Common myeloid progenitor, CD34-positive (primary cell): ENCODE measurements around the gene WNT10A.

Experiments used
- CTCF ChIA-PET: fragments of 350-600 bp; sonication (Branson Sonifier 250); formaldehyde crosslinking; loops from one replicate; lab custom pipeline; 2021; ENCODE audit warnings: antibody characterized with exemption; lab: Charles Lee
- POLR2A ChIA-PET: fragments of 350-600 bp; sonication (Branson Sonifier 250); formaldehyde crosslinking; loops from one replicate; lab custom pipeline; 2021; ENCODE audit warnings: antibody characterized with exemption; lab: Charles Lee
- DNase-seq, 3 donors: peaks; one replicate each; pipeline versions ENCODE4 v3.0.0 to v3.0.0-alpha.2; 2013
- H3K27ac ChIP-seq, 2 experiments: 1 replicate in 1 of 2; 2 replicates in 1 of 2; pipeline ENCODE4 v1.7.0; 2013; ENCODE audit warnings: inconsistent platforms in 2 of 2, low read length in 2 of 2, mild to moderate bottlenecking in 2 of 2, low read depth in 1 of 2, moderate library complexity in 1 of 2; ENCODE audit not compliant: severe bottlenecking in 2 of 2, insufficient read depth in 1 of 2, poor library complexity in 1 of 2
- H3K27me3 ChIP-seq, 5 experiments: replicated peaks in 2 of 5; 1 replicate in 3 of 5; 2 replicates in 2 of 5; pipeline versions ENCODE4 v1.6.1 to v1.7.0; 2013; ENCODE audit warnings: low read length in 4 of 5, mild to moderate bottlenecking in 2 of 5, moderate library complexity in 2 of 5, inconsistent platforms in 1 of 5; ENCODE audit not compliant: insufficient read depth in 5 of 5, control insufficient read depth in 4 of 5
- H3K36me3 ChIP-seq, 4 experiments: 1 replicate in 2 of 4; 2 replicates in 2 of 4; pipeline versions ENCODE4 v1.6.1 to v1.7.0; 2013; ENCODE audit warnings: low read length in 3 of 4, control low read depth in 1 of 4, mild to moderate bottlenecking in 1 of 4; ENCODE audit not compliant: control insufficient read depth in 4 of 4, insufficient read depth in 4 of 4
- H3K4me1 ChIP-seq, 4 experiments: 1 replicate in 3 of 4; 2 replicates in 1 of 4; pipeline versions ENCODE4 v1.6.1 to v1.7.1; 2013; ENCODE audit warnings: low read length in 3 of 4, mild to moderate bottlenecking in 3 of 4, control low read depth in 1 of 4, inconsistent platforms in 1 of 4, moderate library complexity in 1 of 4; ENCODE audit not compliant: control insufficient read depth in 4 of 4, insufficient read depth in 4 of 4; ENCODE audit errors: control extremely low read depth in 1 of 4
- H3K4me3 ChIP-seq, 7 experiments: 1 replicate in 4 of 7; 2 replicates in 3 of 7; pipeline versions ENCODE4 v1.5.1 to v1.7.0; 2013; ENCODE audit warnings: mild to moderate bottlenecking in 7 of 7, low read length in 6 of 7, moderate library complexity in 6 of 7, inconsistent platforms in 2 of 7, low read depth in 2 of 7, control low read depth in 1 of 7; ENCODE audit not compliant: insufficient read depth in 4 of 7, control insufficient read depth in 1 of 7; ENCODE audit errors: extremely low read depth in 1 of 7
- H3K9me3 ChIP-seq, 5 experiments: 1 replicate in 4 of 5; 2 replicates in 1 of 5; pipeline versions ENCODE4 v1.6.1 to v1.7.1; 2013; ENCODE audit warnings: low read length in 4 of 5, mild to moderate bottlenecking in 2 of 5, inconsistent platforms in 1 of 5, low read depth in 1 of 5, moderate library complexity in 1 of 5; ENCODE audit not compliant: control insufficient read depth in 4 of 5, insufficient read depth in 2 of 5; ENCODE audit errors: control extremely low read depth in 1 of 5
- WGBS: methylation state at CpG from one replicate; pipeline ENCODE4 v1.1.5; 2013; ENCODE audit not compliant: insufficient coverage; 5-methylcytosine and 5-hydroxymethylcytosine counted together

The WNT10A gene

DNA sequence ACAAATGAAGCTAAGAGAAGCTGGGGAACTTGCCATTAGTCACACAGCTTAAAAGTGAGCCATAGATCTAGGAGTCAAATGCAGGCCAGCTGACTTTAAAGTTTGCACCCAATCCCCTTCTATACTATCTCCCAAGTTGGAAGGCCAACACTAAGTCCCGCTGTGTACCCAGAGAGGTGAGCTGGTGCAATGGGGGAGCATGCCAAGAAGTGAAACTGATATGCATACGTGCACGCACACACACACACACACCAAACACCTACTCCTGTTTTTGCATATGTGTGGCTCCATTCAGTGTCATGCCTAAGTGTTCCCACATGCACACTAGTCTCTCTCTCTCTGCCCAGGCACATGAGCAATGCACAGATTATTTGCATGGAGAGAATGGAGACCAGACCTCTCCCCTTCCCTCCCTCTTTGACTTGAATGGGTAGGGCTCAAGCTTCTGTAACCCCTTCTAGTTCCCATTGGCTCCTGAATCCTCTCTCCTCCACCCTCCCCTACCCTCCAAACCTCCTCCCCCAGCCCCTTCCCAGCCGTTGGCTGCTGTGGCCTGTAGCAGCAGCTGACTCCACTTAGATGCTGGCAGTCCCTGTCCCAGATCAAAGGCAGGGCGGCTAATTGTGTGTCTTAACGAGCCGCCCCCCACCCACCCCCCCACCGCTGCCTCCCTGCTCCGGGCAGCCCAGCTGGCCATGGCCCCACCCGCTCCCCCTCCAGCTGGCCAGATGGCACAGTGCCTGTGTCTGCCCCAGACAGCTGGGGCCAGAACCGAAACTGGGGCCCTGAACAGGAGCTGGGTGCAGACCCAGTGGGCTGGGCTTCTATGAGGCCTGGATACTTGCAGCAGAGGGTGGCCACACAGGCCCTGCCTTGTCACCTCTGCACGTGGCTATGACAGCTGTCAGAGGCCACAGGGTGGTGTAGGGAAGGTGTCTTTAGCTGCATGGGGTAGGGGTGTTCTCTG lies 5.6 kb downstream of the WNT10A start:
- peaks cover 6 to 40% (median 25%) of the 10 kb centered on the region in 5 experiments for H3K27me3 ChIP-seq
- no peak for DNase-seq

GRCh38 chr2:218887079-218887478 lies 6.4 kb downstream of the WNT10A start:
- H3K27ac ChIP-seq: no peak overlapping the region
- peaks cover under 1 to 32% (median 18%) of the 10 kb centered on the region in 5 experiments for H3K27me3 ChIP-seq
- H3K9me3 ChIP-seq: no peaks in the 10 kb centered on the region
- POLR2A ChIA-PET: interaction anchor here (0.6 kb wide), 1 partner anchor 79 kb away, joined by 3 read pairs; no protein-coding TSS in a partner anchor
- 100% methylated on average over 3 of the region's 3 CpGs for WGBS
- CTCF ChIA-PET: interaction anchor here (0.5 to 29.0 kb wide), 7 partner anchors 9 to 319 kb away, joined by 3 to 923 read pairs (median 5); partner anchors contain the start of gene WNT10A
- H3K36me3 ChIP-seq: no peaks in the 10 kb centered on the region
- H3K4me1 ChIP-seq: peaks cover 0 to 16% (median 8%) of the 10 kb centered on the region in 4 experiments
- no peak overlapping the region for H3K4me3 ChIP-seq
- no peak for DNase-seq

More for the DNA sequence above, 5.6 kb downstream of the WNT10A start:
- H3K27ac ChIP-seq: no peak overlapping the region
- WGBS: 87% methylated on average over 6 of the region's 12 CpGs
- CTCF ChIA-PET: interaction anchor here (0.5 to 29.0 kb wide), 5 partner anchors 8 to 320 kb away, joined by 3 to 923 read pairs (median 5); partner anchors contain the start of gene WNT10A
- H3K9me3 ChIP-seq: no peaks in the 10 kb centered on the region
- H3K4me3 ChIP-seq: no peak overlapping the region
- no peaks in the 10 kb centered on the region for H3K36me3 ChIP-seq
- POLR2A ChIA-PET: no interaction called here
- peaks cover 0 to 11% (median 4%) of the 10 kb centered on the region in 4 experiments for H3K4me1 ChIP-seq

DNA sequence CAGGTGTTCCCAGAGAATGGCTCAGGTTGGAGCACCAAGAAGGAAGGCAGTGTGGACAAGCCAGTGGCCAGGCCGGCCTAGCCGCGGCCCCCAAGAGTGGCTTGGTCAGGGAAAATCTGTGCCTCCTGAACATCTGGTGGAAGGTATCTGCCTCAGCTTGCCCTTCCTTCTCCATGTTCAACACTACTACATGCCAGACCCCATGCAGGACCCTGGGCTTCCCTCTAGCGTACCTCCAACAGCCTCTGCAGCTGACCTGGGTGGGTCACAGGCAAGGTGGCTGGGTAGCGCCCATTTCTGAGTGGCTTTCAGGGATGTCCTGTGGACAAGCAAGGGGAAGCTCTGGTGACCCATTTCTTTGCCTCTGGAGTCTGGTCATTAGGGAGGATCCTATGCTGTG lies 7.7 kb downstream of the WNT10A start:
- Histone ChIP-seq H3K9me3 (no peaks in the 10 kb centered on the region), H3K27ac (no peak overlapping the region), H3K4me1 (peaks cover 0 to 23% (median 17%) of the 10 kb centered on the region in 4 experiments), H3K4me3 (no peak overlapping the region), H3K36me3 (no peaks in the 10 kb centered on the region), H3K27me3 (peaks cover 0 to 21% (median 13%) of the 10 kb centered on the region in 5 experiments)
- ChIA-PET CTCF (interaction anchor here (1.3 to 29.0 kb wide), 3 partner anchors 10 to 33 kb away, joined by 5 to 923 read pairs (median 923); partner anchors contain the start of gene WNT10A), POLR2A (interaction anchor here (0.6 kb wide), 1 partner anchor 8 kb away, joined by 4 read pairs; the partner anchor contains the start of gene WNT10A)
- DNase-seq: no peak
- 100% methylated on average over 3 of the region's 5 CpGs for WGBS

DNA sequence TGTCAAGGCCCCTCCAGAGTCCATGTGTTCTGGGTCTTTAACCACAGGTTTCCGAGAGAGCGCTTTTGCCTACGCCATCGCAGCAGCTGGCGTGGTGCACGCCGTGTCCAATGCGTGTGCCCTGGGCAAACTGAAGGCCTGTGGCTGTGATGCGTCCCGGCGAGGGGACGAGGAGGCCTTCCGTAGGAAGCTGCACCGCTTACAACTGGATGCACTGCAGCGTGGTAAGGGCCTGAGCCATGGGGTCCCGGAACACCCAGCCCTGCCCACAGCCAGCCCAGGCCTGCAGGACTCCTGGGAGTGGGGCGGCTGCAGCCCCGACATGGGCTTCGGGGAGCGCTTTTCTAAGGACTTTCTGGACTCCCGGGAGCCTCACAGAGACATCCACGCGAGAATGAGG lies 9.3 kb downstream of the WNT10A start:
- 98% methylated on average over 23 of the region's 23 CpGs for WGBS
- ChIA-PET CTCF (interaction anchor here (22.6 to 29.0 kb wide), 2 partner anchors 8 to 11 kb away, joined by 923 read pairs; partner anchors contain the start of gene WNT10A), POLR2A (no interaction called here)
- Histone ChIP-seq H3K4me3 (no peak overlapping the region), H3K4me1 (peaks cover 0 to 34% (median 21%) of the 10 kb centered on the region in 4 experiments), H3K36me3 (no peaks in the 10 kb centered on the region), H3K9me3 (no peaks in the 10 kb centered on the region), H3K27me3 (peaks cover 0 to 16% (median 6%) of the 10 kb centered on the region in 5 experiments), H3K27ac (no peak overlapping the region)
- no peak for DNase-seq

- 100% methylated on average over 2 of the region's 3 CpGs for WGBS
- H3K4me3 ChIP-seq: no peak overlapping the region
- ChIA-PET CTCF (interaction anchor here (29.0 kb wide), 1 partner anchor 12 kb away, joined by 923 read pairs; the partner anchor contains the start of gene WNT10A), POLR2A (no interaction called here)
- H3K27me3 ChIP-seq: peaks cover 0 to 14% (median 3%) of the 10 kb centered on the region in 5 experiments
- no peak overlapping the region for H3K27ac ChIP-seq
- DNase-seq: no peak
- H3K9me3 ChIP-seq: no peaks in the 10 kb centered on the region
- no peaks in the 10 kb centered on the region for H3K36me3 ChIP-seq
- peaks cover 0 to 38% (median 23%) of the 10 kb centered on the region in 4 experiments for H3K4me1 ChIP-seq
Observed at GRCh38 chr2:218890369-218890768, 9.7 kb downstream of the WNT10A start.

DNA sequence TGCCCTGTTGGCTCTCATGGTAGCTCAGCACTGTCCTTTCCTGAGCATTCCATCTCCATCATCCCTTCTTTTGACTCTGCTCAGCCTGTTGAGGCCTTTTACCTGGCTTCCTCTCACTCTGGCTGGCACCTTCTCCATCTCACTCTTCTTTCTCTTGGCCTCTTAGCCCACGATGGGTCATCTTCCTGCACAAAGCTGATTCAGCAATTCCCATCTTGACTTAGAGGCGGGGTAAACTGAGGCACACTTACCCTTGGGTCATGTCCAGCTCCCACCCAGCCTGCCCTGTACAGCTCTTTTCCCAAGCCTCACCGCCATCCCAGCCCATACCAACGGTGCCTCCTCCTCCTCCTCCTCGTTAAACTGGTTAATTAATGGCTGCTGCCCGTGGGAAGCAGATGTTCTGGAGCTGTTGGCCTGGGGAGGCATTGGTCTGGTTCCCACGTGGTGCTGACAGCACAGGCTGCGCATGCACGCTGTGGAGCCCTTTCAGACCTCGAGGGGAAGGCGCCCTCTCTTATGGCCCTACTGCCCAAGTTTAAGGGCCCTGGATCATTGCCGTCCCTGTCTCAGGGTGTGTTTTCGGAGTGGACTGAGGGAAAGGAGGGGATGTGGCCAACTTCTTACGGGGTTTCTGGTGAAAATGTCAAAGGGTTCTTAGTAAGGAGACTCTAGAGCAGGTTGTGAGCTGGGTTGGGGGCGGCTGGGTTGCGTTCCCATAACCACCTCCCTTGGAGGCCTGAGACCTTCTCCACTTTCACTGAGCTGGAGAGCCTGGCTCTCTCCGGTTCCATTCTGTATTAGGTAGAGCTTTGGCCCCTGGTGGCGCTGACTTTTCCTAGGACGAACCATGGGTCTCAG lies 10.9 kb downstream of the WNT10A start:
- CTCF ChIA-PET: interaction anchor here (1.1 to 29.0 kb wide), 4 partner anchors 13 to 85 kb away, joined by 3 to 923 read pairs (median 4); partner anchors contain the start of gene WNT10A
- H3K4me3 ChIP-seq: no peak overlapping the region
- H3K9me3 ChIP-seq: no peaks in the 10 kb centered on the region
- peaks cover 0 to 49% (median 32%) of the 10 kb centered on the region in 4 experiments for H3K4me1 ChIP-seq
- H3K27ac ChIP-seq: no peak overlapping the region
- H3K27me3 ChIP-seq: peaks cover 0 to 17% (median 2%) of the 10 kb centered on the region in 5 experiments
- POLR2A ChIA-PET: interaction anchor here (0.6 kb wide), 1 partner anchor 19 kb away, joined by 3 read pairs; no protein-coding TSS in a partner anchor
- H3K36me3 ChIP-seq: no peaks in the 10 kb centered on the region
- DNase-seq: no peak
- WGBS: 89% methylated on average over 17 of the region's 19 CpGs
